Measurements from ENCODE around the gene PDHB. TPM values are rescaled to one million over a fixed set of nuclear protein-coding genes. Genes with fewer than 3 reads are reported as not detected.
A peak's percentile ranks its signal among the peaks of the same experiment; 100 is the strongest.

The PDHB gene
- total and polyA plus RNA-seq, 7 donors: 105 to 158 (median 131) TPM

DNA sequence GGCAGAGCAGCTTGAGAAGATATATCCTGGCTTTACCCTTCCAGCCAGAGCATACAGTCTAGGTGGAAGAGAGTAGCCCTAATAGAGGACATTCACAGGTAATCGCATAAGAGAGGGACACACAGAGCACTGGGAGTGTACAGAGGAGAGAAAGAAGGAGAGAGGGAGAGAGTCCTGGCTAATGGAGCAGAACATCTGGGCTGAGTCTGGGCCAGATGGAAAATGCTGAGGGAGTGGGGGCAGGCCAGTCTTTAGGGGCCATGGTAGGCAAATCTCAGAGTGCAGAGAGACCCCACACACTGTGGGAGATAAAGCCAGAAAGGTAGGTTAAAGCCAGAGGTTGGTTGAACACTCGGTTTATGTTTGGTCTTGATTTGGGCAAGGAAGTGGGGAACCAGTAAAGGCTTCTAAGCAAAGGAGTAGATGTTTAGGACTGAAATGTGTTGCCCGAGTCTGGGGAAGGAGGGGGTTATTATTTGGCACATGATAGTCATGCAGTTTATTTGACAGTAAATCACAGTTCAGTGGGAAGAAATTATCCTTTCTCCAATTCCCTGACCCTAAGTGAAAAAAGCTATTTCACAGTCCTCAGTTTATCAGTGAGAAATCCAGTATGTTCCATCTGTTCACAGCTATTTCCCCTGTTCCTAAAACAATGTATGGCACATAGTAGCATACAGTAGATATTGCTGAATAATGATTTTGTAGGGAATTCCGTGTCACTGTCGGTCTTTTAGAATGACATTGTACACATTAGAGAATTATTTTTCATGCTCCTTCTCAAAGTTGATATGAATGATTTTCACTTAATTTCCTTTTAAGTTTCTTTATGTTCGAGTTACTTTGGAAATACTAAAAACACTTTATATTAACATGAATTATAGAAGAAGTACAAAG is 45.7 kb downstream of the PDHB start:
- peak overlapping the region; percentile 42 for H3K27ac ChIP-seq
- H3K36me3 ChIP-seq (ENCODE audit: insufficient read depth in 1 of 2, low read depth in 1 of 2): peaks cover 3 to 26% of the 10 kb centered on the region in 2 donors
- no peak for DNase-seq
- peaks cover 7% of the 10 kb centered on the region for H3K4me1 ChIP-seq
- TF ChIP-seq, protein P1, sequence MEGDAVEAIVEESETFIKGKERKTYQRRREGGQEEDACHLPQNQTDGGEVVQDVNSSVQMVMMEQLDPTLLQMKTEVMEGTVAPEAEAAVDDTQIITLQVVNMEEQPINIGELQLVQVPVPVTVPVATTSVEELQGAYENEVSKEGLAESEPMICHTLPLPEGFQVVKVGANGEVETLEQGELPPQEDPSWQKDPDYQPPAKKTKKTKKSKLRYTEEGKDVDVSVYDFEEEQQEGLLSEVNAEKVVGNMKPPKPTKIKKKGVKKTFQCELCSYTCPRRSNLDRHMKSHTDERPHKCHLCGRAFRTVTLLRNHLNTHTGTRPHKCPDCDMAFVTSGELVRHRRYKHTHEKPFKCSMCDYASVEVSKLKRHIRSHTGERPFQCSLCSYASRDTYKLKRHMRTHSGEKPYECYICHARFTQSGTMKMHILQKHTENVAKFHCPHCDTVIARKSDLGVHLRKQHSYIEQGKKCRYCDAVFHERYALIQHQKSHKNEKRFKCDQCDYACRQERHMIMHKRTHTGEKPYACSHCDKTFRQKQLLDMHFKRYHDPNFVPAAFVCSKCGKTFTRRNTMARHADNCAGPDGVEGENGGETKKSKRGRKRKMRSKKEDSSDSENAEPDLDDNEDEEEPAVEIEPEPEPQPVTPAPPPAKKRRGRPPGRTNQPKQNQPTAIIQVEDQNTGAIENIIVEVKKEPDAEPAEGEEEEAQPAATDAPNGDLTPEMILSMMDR (IDR thresholded peaks at IDR 0.05): no peak
- peak in 1 of 4 donors; percentile 21 for ATAC-seq
- 54 to 68% (median 57%) methylated on average over 6 of the region's 6 CpGs for WGBS, 3 donors
- intact Hi-C loops (cut with DNase I): loop anchor here in 1 of 2 donors (5.0 kb wide), 1 partner anchor 51 kb away; no protein-coding TSS in a partner anchor
- H3K27me3 ChIP-seq (ENCODE audit: insufficient read depth in 3 of 3, low read length in 2 of 3): no peaks in the 10 kb centered on the region
- no peaks in the 10 kb centered on the region for H3K9me3 ChIP-seq
- H3K4me3 ChIP-seq: no peak overlapping the region

DNA sequence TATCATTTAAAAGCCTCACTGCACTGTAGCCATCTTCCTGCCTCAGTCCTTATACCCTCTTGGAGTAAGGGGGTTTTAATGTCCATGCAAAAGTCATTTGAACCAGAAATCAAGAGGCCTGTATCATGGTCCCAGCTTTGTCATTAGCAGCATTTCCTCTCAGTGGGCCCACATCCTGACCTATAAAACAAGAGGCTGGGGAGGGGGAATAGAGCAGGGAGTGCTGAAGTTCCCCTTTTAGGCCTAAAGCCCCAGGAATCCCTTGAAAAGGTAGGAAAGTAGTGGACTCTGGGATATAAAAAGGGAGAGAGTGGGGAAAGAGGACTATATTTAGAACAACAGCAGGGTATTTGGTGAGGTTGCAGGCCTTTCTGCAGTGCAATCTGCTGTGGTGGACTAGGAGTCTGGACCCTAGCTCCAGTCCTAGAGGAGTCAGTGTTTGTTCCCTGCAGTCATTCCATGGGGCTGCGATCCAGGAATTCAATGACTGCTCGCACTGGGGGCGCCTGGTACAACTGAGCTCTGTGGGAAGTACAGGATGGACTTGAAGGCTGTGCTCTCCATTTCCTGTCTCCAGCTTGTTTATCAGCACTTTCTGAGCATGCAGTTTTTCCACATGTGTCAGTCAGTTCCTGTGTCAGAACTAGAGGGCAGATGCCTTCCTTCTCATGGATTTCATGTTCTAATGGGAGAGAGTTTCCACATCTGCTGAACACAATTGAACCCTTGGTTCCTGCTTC is 46.8 kb downstream of the PDHB start:
- Histone ChIP-seq H3K4me3 (no peak overlapping the region), H3K36me3 (ENCODE audit: insufficient read depth in 1 of 2, low read depth in 1 of 2) (peaks cover 2 to 27% of the 10 kb centered on the region in 2 donors), H3K4me1 (peaks cover 7% of the 10 kb centered on the region), H3K9me3 (no peaks in the 10 kb centered on the region), H3K27me3 (ENCODE audit: insufficient read depth in 3 of 3, low read length in 2 of 3) (no peaks in the 10 kb centered on the region), H3K27ac (peak overlapping the region; percentile 42)
- intact Hi-C loops (cut with DNase I): loop anchor here in 1 of 2 donors (5.0 kb wide), 1 partner anchor 49 kb away; no protein-coding TSS in a partner anchor
- 52 to 72% (median 60%) methylated on average over 3 of the region's 3 CpGs for WGBS, 3 donors
- DNase-seq (no peak), ATAC-seq (peak in 2 of 4 donors; percentile 33 to 61)
- TF ChIP-seq, protein P1 (IDR thresholded peaks at IDR 0.05): no peak

DNA sequence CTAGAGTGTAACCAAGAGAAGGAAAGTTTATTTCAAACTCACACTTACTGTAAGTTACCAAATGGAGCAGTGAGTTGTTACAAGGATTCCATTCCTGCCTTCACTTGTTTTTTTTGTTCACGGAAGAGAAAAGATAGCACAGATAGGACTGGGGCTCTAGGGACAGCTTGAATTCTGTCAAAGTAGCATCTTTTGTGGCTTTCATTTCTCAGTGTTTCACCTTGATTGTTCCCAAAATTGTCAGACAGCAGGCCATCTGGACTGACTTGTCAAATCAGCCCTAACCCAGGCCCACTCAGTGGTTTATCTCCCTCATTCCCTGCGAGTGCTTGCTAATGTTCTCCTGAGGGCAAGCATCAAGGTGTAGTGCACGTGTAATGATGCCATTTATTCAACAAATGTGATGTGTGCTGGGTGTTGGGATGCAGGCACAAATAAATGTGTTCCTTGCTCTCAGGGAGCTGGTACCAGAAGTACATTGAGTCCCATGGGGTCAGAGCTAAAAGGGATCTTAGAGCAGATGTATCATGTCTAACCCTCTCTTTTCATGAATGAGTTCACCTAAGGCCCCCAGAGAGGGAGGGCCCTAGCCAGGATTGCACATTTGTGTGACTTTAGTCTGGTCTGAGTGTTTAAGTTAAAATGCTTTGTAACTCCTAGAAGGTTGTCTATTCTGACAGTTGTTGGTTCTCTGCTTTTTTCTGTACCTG is 49.1 kb downstream of the PDHB start:
- TF ChIP-seq, protein P1 (IDR thresholded peaks at IDR 0.05): no peak
- Histone ChIP-seq H3K27ac (peak overlapping the region; percentile 23), H3K36me3 (ENCODE audit: insufficient read depth in 1 of 2, low read depth in 1 of 2) (peaks cover 0 to 15% of the 10 kb centered on the region in 2 donors), H3K4me3 (no peak overlapping the region), H3K4me1 (peaks cover 7% of the 10 kb centered on the region), H3K27me3 (ENCODE audit: insufficient read depth in 3 of 3, low read length in 2 of 3) (no peaks in the 10 kb centered on the region), H3K9me3 (no peaks in the 10 kb centered on the region)
- ATAC-seq: no peak
- WGBS, 3 donors: 91 to 94% (median 93%) methylated on average over 3 of the region's 3 CpGs
- intact Hi-C loops (cut with DNase I): loop anchor here in 1 of 2 donors (5.0 kb wide), 1 partner anchor 47 kb away; no protein-coding TSS in a partner anchor
- DNase-seq: no peak

DNA sequence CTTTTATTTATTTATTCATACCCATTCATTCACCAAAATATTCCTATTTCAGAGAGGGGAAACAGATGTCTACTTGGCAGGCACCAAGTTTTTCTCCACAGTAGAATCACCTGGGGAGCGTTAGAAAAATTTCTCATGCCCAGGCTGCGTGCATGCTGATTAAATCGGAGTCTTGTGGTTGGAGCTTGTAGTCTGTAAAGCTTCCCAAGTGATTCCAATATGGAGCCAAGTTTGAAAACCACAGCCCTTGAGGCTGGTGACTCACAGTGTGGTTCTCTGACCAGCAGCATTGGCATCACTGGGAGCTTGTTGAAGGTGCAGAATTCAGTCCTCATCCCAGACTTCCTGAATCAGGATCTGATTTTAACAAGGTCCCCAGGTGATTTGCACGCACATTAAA is 49.7 kb downstream of the PDHB start:
- intact Hi-C loops (cut with DNase I): no loop called here
- peak overlapping the region; percentile 48 for H3K27ac ChIP-seq
- H3K4me1 ChIP-seq: peaks cover 3% of the 10 kb centered on the region
- TF ChIP-seq, protein P1 (IDR thresholded peaks at IDR 0.05): no peak
- H3K4me3 ChIP-seq: no peak overlapping the region
- ATAC-seq (peak; percentile 71 to 93 (median 88)), DNase-seq (peak in 1 of 2 donors; percentile 29)
- H3K27me3 ChIP-seq (ENCODE audit: insufficient read depth in 3 of 3, low read length in 2 of 3): no peaks in the 10 kb centered on the region
- peaks cover 0 to 15% of the 10 kb centered on the region in 2 donors for H3K36me3 ChIP-seq (ENCODE audit: insufficient read depth in 1 of 2, low read depth in 1 of 2)
- no peaks in the 10 kb centered on the region for H3K9me3 ChIP-seq
- WGBS, 3 donors: 56 to 69% (median 57%) methylated on average over 4 of the region's 4 CpGs
